DOHH2 (cell line): ENCODE measurements around the gene WDR74.

Source experiments
- H3F3A ChIP-seq: fragments of 200-600 bp; sonication (generic), shearing (Covaris generic); 2 replicates; pipeline ENCODE4 v1.6.0; 2016; ENCODE audit warnings: antibody characterized with exemption, mild to moderate bottlenecking; ENCODE audit not compliant: control insufficient read depth, insufficient read depth
- H3K27ac ChIP-seq: fragments of 200-600 bp; sonication (generic); 2 replicates; pipeline ENCODE4 v1.5.1; 2014; ENCODE audit warnings: low read depth, mild to moderate bottlenecking, low read length, moderate library complexity
- H3K27me3 ChIP-seq: fragments of 200-600 bp; sonication (generic); 2 replicates; pipeline ENCODE4 v1.6.1; 2014; ENCODE audit warnings: mild to moderate bottlenecking, low read length, mixed read lengths; ENCODE audit not compliant: control insufficient read depth
- H3K36me3 ChIP-seq: fragments of 200-600 bp; sonication (generic); 2 replicates; pipeline ENCODE4 v1.6.1; 2014; ENCODE audit warnings: mild to moderate bottlenecking, low read length, moderate library complexity, mixed read lengths; ENCODE audit not compliant: control insufficient read depth
- H3K4me1 ChIP-seq: fragments of 200-600 bp; sonication (generic); 2 replicates; pipeline ENCODE4 v1.6.1; 2014; ENCODE audit warnings: mild to moderate bottlenecking, low read length, mixed read lengths; ENCODE audit not compliant: control insufficient read depth
- H3K4me2 ChIP-seq: fragments of 200-600 bp; sonication (generic); 2 replicates; pipeline ENCODE4 v1.6.0; 2014; ENCODE audit warnings: mild to moderate bottlenecking, low read length, moderate library complexity
- H3K4me3 ChIP-seq: fragments of 200-600 bp; sonication (generic); 2 replicates; pipeline ENCODE4 v1.5.1; 2014; ENCODE audit warnings: mild to moderate bottlenecking, low read length, mixed read lengths
- H3K79me2 ChIP-seq: fragments of 200-600 bp; sonication (generic); 2 replicates; pipeline ENCODE4 v1.6.1; 2014; ENCODE audit warnings: mild to moderate bottlenecking, low read length, mixed read lengths; ENCODE audit not compliant: control insufficient read depth
- H3K9me2 ChIP-seq: fragments of 200-600 bp; sonication (generic); replicated peaks from 2 replicates; pipeline ENCODE4 v1.6.1; 2014; ENCODE audit warnings: mild to moderate bottlenecking, low read length, mixed read lengths; ENCODE audit not compliant: control insufficient read depth
- H3K9me3 ChIP-seq: fragments of 200-600 bp; sonication (generic); 2 replicates; pipeline ENCODE4 v1.6.1; 2014; ENCODE audit warnings: antibody characterized with exemption, low read length, mixed read lengths; ENCODE audit not compliant: control insufficient read depth, insufficient read depth
- H4K20me1 ChIP-seq: fragments of 200-600 bp; sonication (generic); 2 replicates; pipeline ENCODE4 v1.6.0; 2014; ENCODE audit warnings: low read depth, mild to moderate bottlenecking, antibody characterized with exemption, low read length, moderate library complexity; ENCODE audit not compliant: control insufficient read depth, insufficient read depth
- CTCF ChIP-seq: fragments of 200-600 bp; sonication (generic); IDR thresholded peaks from one replicate; pipeline ENCODE4 v1.5.1; 2014; ENCODE audit warnings: antibody characterized with exemption, mild to moderate bottlenecking, low read depth, low read length; ENCODE audit not compliant: poor library complexity, severe bottlenecking
- EZH2phosphoT487 ChIP-seq: fragments of 200-600 bp; sonication (generic); IDR thresholded peaks from 2 replicates; pipeline ENCODE4 v1.6.1; 2017; ENCODE audit warnings: borderline replicate concordance, mild to moderate bottlenecking, antibody characterized with exemption, low read length, moderate library complexity, mixed read lengths

The WDR74 gene

GRCh38 chr11:62839050-62839945 is at the start of gene WDR74:
WDR74 (minus strand) TSS chr11:62839590; CDS start chr11:62839570, 20 bp downstream.
- Histone ChIP-seq H3K79me2 (peaks cover 48% of the 10 kb centered on the region), H3K27me3 (no peaks in the 10 kb centered on the region), H3K9me3 (no peaks in the 10 kb centered on the region), H3K4me3 (peak within 1 kb of the TSS; percentile 85), H3K27ac (peak within 1 kb of the TSS; percentile 89), H3K36me3 (peaks cover 46% of the 10 kb centered on the region), H3F3A (peaks cover 27% of the 10 kb centered on the region), H3K4me2 (peak within 1 kb of the TSS; percentile 86), H3K4me1 (peaks cover 37% of the 10 kb centered on the region), H3K9me2 (no peaks in the 10 kb centered on the region), H4K20me1 (no peaks in the 10 kb centered on the region)
- TF ChIP-seq EZH2phosphoT487 = no peak
- TF ChIP-seq CTCF = no peak

GRCh38 chr11:62889126-62889483 is 49.7 kb upstream of the WDR74 start:
- H3F3A ChIP-seq = peaks cover 32% of the 10 kb centered on the region

GRCh38 chr11:62888406-62888805 is 49.0 kb upstream of the WDR74 start:
- H3K4me3 ChIP-seq = no peak overlapping the region
- TF ChIP-seq CTCF (no peak), EZH2phosphoT487 (no peak)
- no peaks in the 10 kb centered on the region for H3K9me2 ChIP-seq
- H3K4me1 ChIP-seq = no peaks in the 10 kb centered on the region
- no peaks in the 10 kb centered on the region for H3K27me3 ChIP-seq
- no peak overlapping the region for H3K4me2 ChIP-seq
- peaks cover 32% of the 10 kb centered on the region for H3F3A ChIP-seq
- no peak overlapping the region for H3K27ac ChIP-seq
- H3K79me2 ChIP-seq = peaks cover 19% of the 10 kb centered on the region
- no peaks in the 10 kb centered on the region for H3K9me3 ChIP-seq
- peaks cover 12% of the 10 kb centered on the region for H4K20me1 ChIP-seq
- peaks cover 64% of the 10 kb centered on the region for H3K36me3 ChIP-seq

More at GRCh38 chr11:62889126-62889483, 49.7 kb upstream of the WDR74 start:
- H3K27me3 ChIP-seq = no peaks in the 10 kb centered on the region
- no peaks in the 10 kb centered on the region for H3K9me3 ChIP-seq
- H3K4me2 ChIP-seq = no peak overlapping the region
- no peaks in the 10 kb centered on the region for H3K4me1 ChIP-seq
- H4K20me1 ChIP-seq = peaks cover 12% of the 10 kb centered on the region
- H3K27ac ChIP-seq = no peak overlapping the region
- no peak overlapping the region for H3K4me3 ChIP-seq
- H3K9me2 ChIP-seq = no peaks in the 10 kb centered on the region
- H3K79me2 ChIP-seq = peaks cover 12% of the 10 kb centered on the region
- no peak for TF ChIP-seq EZH2phosphoT487
- no peak for TF ChIP-seq CTCF
- peaks cover 57% of the 10 kb centered on the region for H3K36me3 ChIP-seq
